Measurements from ENCODE around the gene TARS1.

The TARS1 gene

DNA sequence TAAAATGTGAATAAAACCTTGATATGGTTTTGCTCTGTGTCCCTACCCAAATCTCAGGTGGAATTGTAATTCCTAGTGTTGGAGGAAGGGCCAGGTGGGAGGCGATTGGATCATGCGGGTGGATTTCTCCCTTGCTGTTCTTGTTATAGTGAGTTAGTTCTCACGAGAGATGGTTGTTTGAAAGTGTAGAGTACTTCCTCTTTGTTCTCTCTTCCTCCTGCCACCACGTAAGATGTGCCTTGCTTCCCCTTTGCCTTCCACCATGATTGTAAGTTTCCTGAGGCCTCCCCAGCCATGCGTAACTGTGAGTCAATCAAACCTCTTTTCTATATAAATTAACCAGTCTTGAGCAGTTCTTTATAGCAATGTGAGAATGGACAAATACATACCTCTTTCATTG is 34.9 kb downstream of the TARS1 start:
- TF ChIP-seq, protein P1, sequence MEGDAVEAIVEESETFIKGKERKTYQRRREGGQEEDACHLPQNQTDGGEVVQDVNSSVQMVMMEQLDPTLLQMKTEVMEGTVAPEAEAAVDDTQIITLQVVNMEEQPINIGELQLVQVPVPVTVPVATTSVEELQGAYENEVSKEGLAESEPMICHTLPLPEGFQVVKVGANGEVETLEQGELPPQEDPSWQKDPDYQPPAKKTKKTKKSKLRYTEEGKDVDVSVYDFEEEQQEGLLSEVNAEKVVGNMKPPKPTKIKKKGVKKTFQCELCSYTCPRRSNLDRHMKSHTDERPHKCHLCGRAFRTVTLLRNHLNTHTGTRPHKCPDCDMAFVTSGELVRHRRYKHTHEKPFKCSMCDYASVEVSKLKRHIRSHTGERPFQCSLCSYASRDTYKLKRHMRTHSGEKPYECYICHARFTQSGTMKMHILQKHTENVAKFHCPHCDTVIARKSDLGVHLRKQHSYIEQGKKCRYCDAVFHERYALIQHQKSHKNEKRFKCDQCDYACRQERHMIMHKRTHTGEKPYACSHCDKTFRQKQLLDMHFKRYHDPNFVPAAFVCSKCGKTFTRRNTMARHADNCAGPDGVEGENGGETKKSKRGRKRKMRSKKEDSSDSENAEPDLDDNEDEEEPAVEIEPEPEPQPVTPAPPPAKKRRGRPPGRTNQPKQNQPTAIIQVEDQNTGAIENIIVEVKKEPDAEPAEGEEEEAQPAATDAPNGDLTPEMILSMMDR (IDR thresholded peaks at IDR 0.05) = no peak
- intact Hi-C loops (cut with DNase I; ENCODE audit: low total_unique reads) = no loop called here
- H3K36me3 ChIP-seq = peaks cover 41 to 55% (median 42%) of the 10 kb centered on the region in 3 donors

DNA sequence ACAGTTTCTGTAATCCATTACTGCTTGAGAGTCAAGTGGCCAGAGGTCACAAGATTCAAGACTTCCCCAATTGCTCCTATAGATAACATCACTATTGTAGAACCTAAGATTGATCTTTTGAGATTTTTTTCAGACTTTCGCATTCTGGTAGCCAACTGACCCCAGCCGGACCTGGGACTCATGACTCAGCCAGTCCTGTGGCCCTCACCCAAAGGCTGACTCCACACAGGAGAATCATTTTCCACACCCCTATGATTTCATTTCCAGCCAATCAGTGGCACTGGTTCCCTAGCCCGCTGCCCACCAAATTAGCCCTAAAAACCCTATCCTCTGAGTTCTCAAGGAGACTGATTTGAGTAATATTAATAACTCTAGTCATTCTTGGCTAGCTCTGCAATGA is 36.2 kb downstream of the TARS1 start:
- Histone ChIP-seq H3K4me1 (no peaks in the 10 kb centered on the region), H3K4me3 (no peak overlapping the region), H3K27me3 (no peaks in the 10 kb centered on the region), H3K9me3 (no peaks in the 10 kb centered on the region), H3K27ac (no peak overlapping the region), H3K36me3 (peaks cover 30 to 42% (median 34%) of the 10 kb centered on the region in 3 donors)
- intact Hi-C loops (cut with DNase I; ENCODE audit: low total_unique reads) = no loop called here
- no peak for DNase-seq
- TF ChIP-seq, protein P1 (IDR thresholded peaks at IDR 0.05) = no peak

More for the DNA sequence above, 34.9 kb downstream of the TARS1 start:
- H3K9me3 ChIP-seq = no peaks in the 10 kb centered on the region
- no peak overlapping the region for H3K4me3 ChIP-seq
- no peaks in the 10 kb centered on the region for H3K27me3 ChIP-seq
- DNase-seq = no peak
- no peaks in the 10 kb centered on the region for H3K4me1 ChIP-seq
- H3K27ac ChIP-seq = no peak overlapping the region

DNA sequence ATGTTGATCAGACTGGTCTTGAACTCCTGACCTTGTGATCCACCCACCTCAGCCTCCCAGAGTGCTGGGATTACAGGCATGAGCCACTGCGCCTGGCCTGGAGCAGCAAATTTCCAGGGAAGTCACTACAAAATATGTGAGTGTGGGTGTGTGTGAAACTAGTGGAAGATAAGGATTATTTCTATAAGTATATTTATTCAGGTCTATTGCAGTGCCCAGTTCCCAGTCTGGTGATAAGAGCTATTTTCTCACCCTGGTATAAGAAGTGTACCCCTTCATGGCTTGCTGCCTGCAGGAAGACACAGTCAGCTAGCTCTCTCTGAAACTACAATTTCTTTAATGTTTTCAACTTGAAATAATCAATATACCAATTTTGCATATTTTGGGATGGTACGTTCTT is 37.1 kb downstream of the TARS1 start:
- intact Hi-C loops (cut with DNase I; ENCODE audit: low total_unique reads) = no loop called here
- no peaks in the 10 kb centered on the region for H3K27me3 ChIP-seq
- no peak overlapping the region for H3K4me3 ChIP-seq
- no peak overlapping the region for H3K27ac ChIP-seq
- H3K36me3 ChIP-seq = peaks cover 27 to 37% (median 28%) of the 10 kb centered on the region in 3 donors
- TF ChIP-seq, protein P1 (IDR thresholded peaks at IDR 0.05) = no peak
- no peaks in the 10 kb centered on the region for H3K9me3 ChIP-seq
- no peaks in the 10 kb centered on the region for H3K4me1 ChIP-seq
- no peak for DNase-seq

DNA sequence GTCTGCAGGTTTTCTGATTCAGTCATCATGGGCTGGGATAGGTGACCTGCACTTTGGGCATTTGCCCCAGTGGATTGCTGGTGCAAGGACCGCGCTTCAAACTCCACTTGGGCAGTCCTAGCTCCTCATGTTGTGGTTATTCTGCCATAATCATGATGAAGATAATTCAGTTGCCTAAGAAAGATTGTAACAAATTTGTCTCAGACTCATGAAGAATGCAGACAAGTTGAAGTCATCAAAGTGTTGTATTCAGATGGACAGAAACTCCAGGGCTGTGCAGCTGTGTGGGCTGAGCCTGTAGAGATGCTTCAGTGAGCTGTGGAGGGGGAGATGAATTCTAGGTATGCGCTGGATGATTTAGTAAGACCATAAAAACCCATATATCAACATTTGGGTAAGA is 38.5 kb downstream of the TARS1 start:
- Histone ChIP-seq H3K27me3 (no peaks in the 10 kb centered on the region), H3K9me3 (no peaks in the 10 kb centered on the region), H3K4me1 (no peaks in the 10 kb centered on the region), H3K4me3 (no peak overlapping the region), H3K27ac (no peak overlapping the region), H3K36me3 (peaks cover 20 to 30% (median 26%) of the 10 kb centered on the region in 3 donors)
- TF ChIP-seq, protein P1 (IDR thresholded peaks at IDR 0.05) = no peak
- intact Hi-C loops (cut with DNase I; ENCODE audit: low total_unique reads) = no loop called here
- DNase-seq = no peak

DNA sequence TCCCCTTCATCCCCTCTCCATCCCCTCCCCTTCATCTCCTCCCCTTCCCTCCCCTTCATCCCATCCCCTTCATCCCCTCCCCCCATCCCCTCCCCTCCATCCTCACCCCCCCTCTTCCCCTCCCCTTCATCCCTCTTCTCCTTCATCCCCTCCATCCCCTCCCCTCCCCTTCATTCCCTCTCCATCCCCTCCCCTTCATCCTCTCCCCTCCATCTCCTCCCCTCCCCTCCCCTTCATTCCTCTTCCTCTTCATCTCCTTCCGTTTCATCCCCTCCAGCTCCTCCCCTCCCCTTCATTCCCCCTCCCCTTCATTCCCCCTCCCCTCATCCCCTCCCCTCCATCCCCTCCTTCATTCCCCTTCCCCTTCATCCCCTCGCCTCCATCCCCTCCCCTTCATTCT is 40.1 kb downstream of the TARS1 start:
- H3K27me3 ChIP-seq = no peaks in the 10 kb centered on the region
- TF ChIP-seq, protein P1 (IDR thresholded peaks at IDR 0.05) = no peak
- no peak for DNase-seq
- no peaks in the 10 kb centered on the region for H3K9me3 ChIP-seq
- intact Hi-C loops (cut with DNase I; ENCODE audit: low total_unique reads) = no loop called here
- H3K4me1 ChIP-seq = no peaks in the 10 kb centered on the region
- H3K4me3 ChIP-seq = no peak overlapping the region
- peaks cover 5 to 15% (median 15%) of the 10 kb centered on the region in 3 donors for H3K36me3 ChIP-seq
- no peak overlapping the region for H3K27ac ChIP-seq

DNA sequence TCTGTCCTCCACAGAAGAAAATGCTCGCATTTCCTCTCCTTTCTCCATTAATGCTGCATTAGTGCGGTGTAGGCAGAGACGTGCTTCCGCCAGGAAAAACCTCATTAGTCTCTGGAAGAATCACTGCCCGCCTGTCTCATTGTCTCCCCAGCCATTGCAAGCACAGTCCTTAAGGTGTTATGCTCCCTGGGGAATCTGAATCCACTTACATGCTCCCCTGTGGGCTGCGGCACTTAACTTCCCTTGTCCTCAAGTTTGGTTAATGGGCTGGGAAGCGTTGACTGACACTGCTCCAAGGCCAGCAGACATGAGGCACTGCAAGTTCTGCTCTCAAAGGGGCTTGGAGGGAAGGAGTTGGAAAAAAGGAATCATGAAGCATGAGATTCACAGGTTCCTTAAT is 41.6 kb downstream of the TARS1 start:
- Histone ChIP-seq H3K4me3 (no peak overlapping the region), H3K36me3 (peaks cover 0 to 8% (median under 1%) of the 10 kb centered on the region in 3 donors), H3K9me3 (no peaks in the 10 kb centered on the region), H3K4me1 (no peaks in the 10 kb centered on the region), H3K27me3 (no peaks in the 10 kb centered on the region), H3K27ac (no peak overlapping the region)
- DNase-seq = no peak
- intact Hi-C loops (cut with DNase I; ENCODE audit: low total_unique reads) = no loop called here
- TF ChIP-seq, protein P1 (IDR thresholded peaks at IDR 0.05) = no peak

Measured in tibial artery (tissue), 4 donors.